Right lung (tissue), 5 donors: ENCODE measurements around the gene ALDH3B1. TPM values are rescaled to one million over a fixed set of nuclear protein-coding genes. Genes with fewer than 3 reads are reported as not detected.
A peak's percentile ranks its signal among the peaks of the same experiment; 100 is the strongest.

Source experiments
- DNase-seq, 2 donors: peaks; one replicate each; pipeline ENCODE4 v3.0.0-alpha.2; 2013
- polyA plus RNA-seq, 5 donors: library from polyadenylated mRNA; unstranded; fragments of 120-200 nt; gene quantifications; one replicate each; pipeline versions ENCODE4 v1.2.1 to v1.2.3, GENCODE V29; 2013; ENCODE audit warnings: inconsistent platforms in 1 of 5, low replicate concordance in 1 of 5; ENCODE audit not compliant: insufficient read length in 5 of 5, insufficient read depth in 1 of 5

The ALDH3B1 gene
- polyA plus RNA-seq, 5 donors, result 10.7 to 21.4 (median 11.7) TPM

- peak; percentile 96 to 98 for DNase-seq
Measured at GRCh38 chr11:68030318-68031143, 20.4 kb downstream of the ALDH3B1 start, which contains the start of gene NDUFS8. Gene NDUFS8 (plus strand): TSS chr11:68030681. CDS start chr11:68032152, 1,471 bp downstream.

DNA sequence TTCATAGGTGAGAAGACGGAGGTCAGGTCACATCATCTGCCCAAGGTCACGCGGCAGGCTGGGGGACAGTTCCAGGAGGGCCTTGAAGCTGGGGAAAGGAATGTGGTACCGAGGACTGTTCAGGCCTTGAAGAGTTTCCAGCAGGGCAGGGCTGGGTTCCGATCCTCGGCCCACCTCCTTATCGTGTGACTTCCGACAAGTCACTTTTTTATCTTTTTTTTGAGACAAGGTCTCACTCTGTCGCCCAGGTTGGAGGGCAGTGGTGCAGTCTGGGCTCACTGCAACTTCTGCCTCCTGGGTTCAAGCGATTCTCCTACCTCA lies 21.0 kb downstream of the ALDH3B1 start:
- DNase-seq, result no peak

GRCh38 chr11:68032003-68032402 lies 21.9 kb downstream of the ALDH3B1 start:
- no peak for DNase-seq

DNA sequence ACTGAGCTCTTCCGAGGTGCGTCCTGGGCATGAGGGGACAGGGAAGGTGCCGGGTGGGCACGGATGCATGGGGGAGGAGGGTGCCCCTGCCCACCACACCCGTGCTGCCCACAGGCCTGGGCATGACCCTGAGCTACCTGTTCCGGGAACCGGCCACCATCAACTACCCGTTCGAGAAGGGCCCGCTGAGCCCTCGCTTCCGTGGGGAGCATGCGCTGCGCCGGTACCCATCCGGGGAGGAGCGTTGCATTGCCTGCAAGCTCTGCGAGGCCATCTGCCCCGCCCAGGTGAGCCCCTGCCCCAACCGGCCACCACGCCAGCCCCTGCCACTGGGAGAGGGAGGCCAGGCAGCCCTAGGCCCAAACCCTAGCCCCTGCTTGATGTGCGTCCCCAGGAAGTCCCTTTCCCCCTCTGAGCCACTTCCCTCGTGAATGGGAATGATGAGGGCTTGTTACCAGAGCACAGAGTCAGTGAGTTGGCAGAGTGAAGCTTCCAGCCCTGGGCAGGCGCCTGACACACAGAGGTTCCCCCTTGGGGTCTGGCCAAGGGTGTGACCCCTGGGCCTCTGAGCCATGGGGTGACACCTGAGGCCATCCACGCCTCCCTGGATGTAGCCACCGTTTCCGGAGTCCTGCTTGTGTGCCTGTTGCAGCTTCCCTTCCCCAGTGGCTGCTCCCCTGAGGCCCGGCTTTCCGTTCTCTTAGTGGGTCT lies 23.0 kb downstream of the ALDH3B1 start:
- DNase-seq, result no peak

- DNase-seq, result no peak
Measured at GRCh38 chr11:68033708-68034045, 23.6 kb downstream of the ALDH3B1 start.

DNA sequence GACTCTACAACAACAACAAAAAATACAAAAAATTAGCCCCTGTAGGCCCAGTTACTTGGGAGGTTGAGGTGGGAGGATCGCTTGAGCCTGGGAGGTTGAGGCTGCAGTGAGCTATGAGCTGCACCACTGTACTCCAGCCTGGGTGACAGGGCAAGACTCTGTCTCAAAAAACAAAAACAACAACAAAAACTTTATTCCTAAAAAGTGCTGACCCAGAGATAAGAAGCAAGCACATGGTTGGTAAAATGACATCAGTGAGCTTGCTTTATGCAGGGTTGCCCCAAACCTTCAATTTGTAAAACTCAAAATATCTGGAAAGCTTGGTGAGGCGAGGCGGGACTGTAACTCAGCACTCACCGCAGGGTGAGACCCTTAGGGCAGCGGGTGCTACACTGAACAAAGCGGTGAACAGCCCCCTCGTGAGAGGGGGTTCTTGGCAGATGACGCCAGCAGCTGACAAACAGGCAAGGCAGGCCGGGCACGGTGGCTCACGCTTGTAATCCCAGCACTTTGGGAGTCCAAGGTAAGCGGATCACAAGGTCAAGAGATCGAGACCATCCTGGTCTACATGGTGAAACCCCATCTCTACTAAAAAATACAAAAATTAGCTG lies 25.2 kb downstream of the ALDH3B1 start:
- no peak for DNase-seq

- no peak for DNase-seq
Measured at GRCh38 chr11:68036141-68036716, 26.1 kb downstream of the ALDH3B1 start.

DNA sequence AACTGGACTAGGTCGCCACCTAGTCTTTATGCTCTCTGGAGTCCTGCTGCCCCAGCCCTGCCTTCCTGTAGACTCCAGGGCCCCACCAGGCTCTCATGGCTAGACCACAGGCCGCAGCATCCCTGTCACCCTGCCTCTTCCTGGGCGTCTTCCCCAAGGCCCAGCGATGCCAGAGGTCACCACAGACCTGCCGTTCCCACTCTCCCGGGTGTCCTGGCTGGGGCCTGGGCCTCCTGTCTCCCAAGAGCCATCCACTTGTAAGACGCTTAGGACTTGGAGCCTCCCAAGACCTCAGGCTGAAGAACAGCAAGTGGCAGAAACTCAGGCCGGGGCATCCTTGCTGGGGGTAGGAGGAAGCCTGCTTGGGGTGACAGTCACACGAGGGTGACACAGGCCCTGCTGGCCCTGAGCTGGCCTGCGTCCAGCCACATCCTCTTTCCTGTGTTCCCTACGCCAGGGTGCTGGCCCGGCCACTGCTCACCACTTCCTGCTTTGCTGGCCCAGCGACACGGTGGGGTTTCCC lies 26.7 kb downstream of the ALDH3B1 start:
- no peak for DNase-seq

- no peak for DNase-seq
Measured at GRCh38 chr11:68037411-68038225, 27.5 kb downstream of the ALDH3B1 start.

GRCh38 chr11:68038226-68038717 lies 28.1 kb downstream of the ALDH3B1 start:
- DNase-seq, result no peak

GRCh38 chr11:68038718-68039525 lies 28.8 kb downstream of the ALDH3B1 start, which contains the start of gene TCIRG1:
Gene TCIRG1 (plus strand): TSS chr11:68039025. CDS start chr11:68041272, 2,247 bp downstream.
- peak; percentile 75 to 77 for DNase-seq

DNA sequence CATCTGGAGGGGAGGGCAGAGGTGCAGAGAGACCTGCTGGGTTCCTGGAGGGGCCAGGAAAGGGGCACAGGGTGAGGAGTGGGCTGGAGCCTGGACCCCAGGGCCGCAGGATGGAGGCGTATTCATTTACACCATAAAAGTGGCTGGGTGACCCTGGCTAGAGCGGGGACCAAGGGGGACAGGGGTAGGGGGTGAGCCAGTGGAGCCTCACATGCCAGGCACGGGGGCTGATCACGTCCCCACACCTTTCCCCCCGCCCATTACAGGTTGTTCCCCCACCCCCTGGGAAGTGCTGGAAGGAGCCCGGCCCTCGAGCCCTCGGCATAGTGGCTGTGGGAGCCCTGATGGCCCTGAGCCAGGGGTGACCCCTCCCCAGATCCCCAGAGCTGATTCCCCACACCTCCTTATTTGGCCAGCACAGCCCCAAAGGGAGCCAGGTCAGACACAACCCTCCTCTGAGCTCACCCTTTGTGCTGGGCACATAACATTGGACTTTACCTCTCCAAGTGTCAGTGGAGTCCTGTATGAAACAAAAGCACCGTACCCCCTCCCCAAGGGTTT lies 29.5 kb downstream of the ALDH3B1 start:
- DNase-seq, result no peak

- DNase-seq, result peak; percentile 50 to 52
Measured at GRCh38 chr11:68040101-68040956, 30.2 kb downstream of the ALDH3B1 start.

- no peak for DNase-seq
Measured at GRCh38 chr11:68040957-68041591, 30.9 kb downstream of the ALDH3B1 start.

DNA sequence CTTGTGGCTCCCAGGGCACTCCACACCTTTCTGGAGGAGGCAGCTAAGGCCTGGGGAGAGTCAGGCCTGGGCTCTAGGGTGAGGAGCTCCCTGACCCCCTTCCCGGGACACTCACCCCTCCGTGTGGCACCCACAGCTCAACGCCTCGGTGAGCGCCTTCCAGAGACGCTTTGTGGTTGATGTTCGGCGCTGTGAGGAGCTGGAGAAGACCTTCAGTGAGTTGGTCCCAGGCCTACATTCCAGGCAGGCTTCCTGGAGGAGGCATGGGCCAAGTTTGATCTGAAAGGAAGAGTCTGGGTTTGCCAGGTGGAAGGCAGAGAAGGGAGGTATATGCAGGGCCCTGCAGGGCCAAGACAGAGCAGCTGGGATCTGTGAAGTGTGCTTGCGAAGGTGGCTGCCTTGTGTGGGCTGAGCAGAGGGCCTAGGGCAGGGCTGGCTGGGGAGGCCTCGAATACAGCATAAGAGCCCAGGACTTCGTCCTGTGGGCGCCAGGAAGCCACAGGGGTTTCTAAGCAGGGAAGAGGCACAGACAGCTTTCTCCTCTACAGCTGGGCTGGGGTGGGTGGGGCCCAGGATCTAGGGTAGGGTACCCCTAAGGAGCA lies 31.6 kb downstream of the ALDH3B1 start:
- no peak for DNase-seq

GRCh38 chr11:68042219-68043028 lies 32.3 kb downstream of the ALDH3B1 start:
- DNase-seq, result no peak

DNA sequence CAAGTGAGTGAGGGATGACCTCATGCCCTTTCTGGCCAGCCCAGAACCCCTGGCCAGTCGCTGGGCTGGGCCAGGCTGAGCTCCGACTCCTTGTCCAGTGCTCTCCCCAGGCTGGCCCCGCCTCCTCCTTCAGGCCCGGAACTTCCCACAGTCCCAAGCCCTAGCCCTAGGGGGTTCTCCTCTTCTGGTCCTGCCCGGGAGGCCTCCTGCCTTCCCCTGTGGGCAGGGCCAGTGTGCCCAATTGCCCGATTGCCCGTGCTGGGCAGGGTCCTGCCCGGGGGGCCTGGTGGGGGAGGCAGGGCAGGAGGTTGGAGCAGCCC lies 32.9 kb downstream of the ALDH3B1 start:
- no peak for DNase-seq
